Astrocyte (in vitro differentiated cells and primary cell): ENCODE data around the gene TIRAP. TPM values are rescaled to one million over a fixed set of nuclear protein-coding genes. Genes with fewer than 3 reads are reported as not detected.

Experiments used
- DNase-seq: peaks from one replicate; pipeline ENCODE4 v3.0.0-alpha.2; 2010; ENCODE audit warnings: low read depth
- FAIRE-seq: peaks from 2 replicates; lab custom pipeline; 2011; peaks lifted over from hg19 to GRCh38; lab: Jason Lieb, UNC
- H2AFZ ChIP-seq: 2 replicates; pipeline ENCODE4 v1.6.0; 2012; ENCODE audit warnings: low read depth, low read length, inconsistent platforms
- H3K27ac ChIP-seq: 2 replicates; pipeline ENCODE4 v1.5.1; 2011; ENCODE audit warnings: low read depth, low read length, inconsistent platforms
- H3K27me3 ChIP-seq: 2 replicates; pipeline ENCODE4 v1.6.0; 2011; ENCODE audit warnings: low read length, inconsistent platforms; ENCODE audit not compliant: insufficient read depth
- H3K36me3 ChIP-seq: 2 replicates; pipeline ENCODE4 v1.5.1; 2011; ENCODE audit warnings: low read length, inconsistent platforms; ENCODE audit not compliant: insufficient read depth
- H3K4me1 ChIP-seq: 2 replicates; pipeline ENCODE4 v1.5.1; 2011; ENCODE audit warnings: low read length, inconsistent platforms; ENCODE audit not compliant: insufficient read depth
- H3K4me2 ChIP-seq: 2 replicates; pipeline ENCODE4 v1.6.0; 2012; ENCODE audit warnings: low read length, inconsistent platforms
- H3K4me3 ChIP-seq: 2 replicates; pipeline ENCODE4 v1.5.1; 2011; ENCODE audit warnings: low read depth, mild to moderate bottlenecking, low read length, inconsistent platforms; ENCODE audit not compliant: insufficient read depth
- H3K79me2 ChIP-seq: 2 replicates; pipeline ENCODE4 v1.6.0; 2012; ENCODE audit warnings: mild to moderate bottlenecking, low read length, inconsistent platforms; ENCODE audit not compliant: insufficient read depth
- H3K9ac ChIP-seq: 2 replicates; pipeline ENCODE4 v1.6.0; 2012; ENCODE audit warnings: mild to moderate bottlenecking, low read length, inconsistent platforms
- H3K9me3 ChIP-seq: 2 replicates; pipeline ENCODE4 v1.5.1; 2012; ENCODE audit warnings: low read depth, mild to moderate bottlenecking, low read length, inconsistent platforms; ENCODE audit not compliant: insufficient read depth
- H4K20me1 ChIP-seq: 2 replicates; pipeline ENCODE4 v1.6.0; 2012; ENCODE audit warnings: low read length, inconsistent platforms; ENCODE audit not compliant: insufficient read depth
- H3K27ac Mint-ChIP-seq: one replicate; pipeline ENCODE4 v1.8.0; 2021; ENCODE audit warnings: mild to moderate bottlenecking, mixed read lengths; ENCODE audit not compliant: unreplicated experiment
- H3K27me3 Mint-ChIP-seq: one replicate; pipeline ENCODE4 v1.8.0; 2021; ENCODE audit warnings: low read depth, mixed read lengths; ENCODE audit not compliant: unreplicated experiment
- H3K36me3 Mint-ChIP-seq: one replicate; pipeline ENCODE4 v1.8.0; 2021; ENCODE audit warnings: low read depth, mixed read lengths; ENCODE audit not compliant: unreplicated experiment
- H3K4me1 Mint-ChIP-seq: one replicate; pipeline ENCODE4 v1.8.0; 2021; ENCODE audit warnings: low read depth, mixed read lengths; ENCODE audit not compliant: unreplicated experiment
- H3K4me3 Mint-ChIP-seq: one replicate; pipeline ENCODE4 v1.8.0; 2021; ENCODE audit warnings: mild to moderate bottlenecking, moderate library complexity, mixed read lengths; ENCODE audit not compliant: unreplicated experiment
- H3K9me3 Mint-ChIP-seq: one replicate; pipeline ENCODE4 v1.8.0; 2021; ENCODE audit warnings: mild to moderate bottlenecking, mixed read lengths; ENCODE audit not compliant: unreplicated experiment
- EZH2 ChIP-seq: IDR thresholded peaks from 2 replicates; pipeline ENCODE4 v1.6.1; 2012; ENCODE audit warnings: mild to moderate bottlenecking, low read length, inconsistent platforms; ENCODE audit not compliant: insufficient read depth
- total RNA-seq: library from RNA; stranded (reverse); gene quantifications from 2 replicates; pipeline ENCODE4 v1.2.1, GENCODE V29; 2021
- TF ChIP-seq, protein P1 (sequence below): IDR thresholded peaks from 2 replicates; pipeline ENCODE4 v1.5.1; 2011; ENCODE audit warnings: low read depth, mild to moderate bottlenecking, inconsistent platforms, low read length, moderate library complexity; ENCODE audit not compliant: insufficient read depth

Gene TIRAP
- total RNA-seq, 1 donor from 2014 or later, result 6.6 TPM

- peaks cover 2% of the 10 kb centered on the region for H3K9me3 Mint-ChIP-seq
- H3K4me3 ChIP-seq, result no peak overlapping the region
- no peaks in the 10 kb centered on the region for H3K36me3 ChIP-seq
- FAIRE-seq, result no peak
- H3K4me1 Mint-ChIP-seq, result peaks cover 14% of the 10 kb centered on the region
- DNase-seq, result no peak
- H3K9ac ChIP-seq, result no peak overlapping the region
- H3K4me2 ChIP-seq, result no peak overlapping the region
- H3K9me3 ChIP-seq, result no peaks in the 10 kb centered on the region
- H3K4me1 ChIP-seq, result no peaks in the 10 kb centered on the region
- H3K27ac ChIP-seq, result no peak overlapping the region
- H3K27me3 Mint-ChIP-seq, result no peaks in the 10 kb centered on the region
- peak overlapping the region; percentile 34 for H3K27ac Mint-ChIP-seq
- no peak overlapping the region for H3K4me3 Mint-ChIP-seq
- H2AFZ ChIP-seq, result no peak overlapping the region
- peaks cover 7% of the 10 kb centered on the region for H3K36me3 Mint-ChIP-seq
- no peaks in the 10 kb centered on the region for H4K20me1 ChIP-seq
- no peaks in the 10 kb centered on the region for H3K79me2 ChIP-seq
- H3K27me3 ChIP-seq, result no peaks in the 10 kb centered on the region
- TF ChIP-seq, protein P1, sequence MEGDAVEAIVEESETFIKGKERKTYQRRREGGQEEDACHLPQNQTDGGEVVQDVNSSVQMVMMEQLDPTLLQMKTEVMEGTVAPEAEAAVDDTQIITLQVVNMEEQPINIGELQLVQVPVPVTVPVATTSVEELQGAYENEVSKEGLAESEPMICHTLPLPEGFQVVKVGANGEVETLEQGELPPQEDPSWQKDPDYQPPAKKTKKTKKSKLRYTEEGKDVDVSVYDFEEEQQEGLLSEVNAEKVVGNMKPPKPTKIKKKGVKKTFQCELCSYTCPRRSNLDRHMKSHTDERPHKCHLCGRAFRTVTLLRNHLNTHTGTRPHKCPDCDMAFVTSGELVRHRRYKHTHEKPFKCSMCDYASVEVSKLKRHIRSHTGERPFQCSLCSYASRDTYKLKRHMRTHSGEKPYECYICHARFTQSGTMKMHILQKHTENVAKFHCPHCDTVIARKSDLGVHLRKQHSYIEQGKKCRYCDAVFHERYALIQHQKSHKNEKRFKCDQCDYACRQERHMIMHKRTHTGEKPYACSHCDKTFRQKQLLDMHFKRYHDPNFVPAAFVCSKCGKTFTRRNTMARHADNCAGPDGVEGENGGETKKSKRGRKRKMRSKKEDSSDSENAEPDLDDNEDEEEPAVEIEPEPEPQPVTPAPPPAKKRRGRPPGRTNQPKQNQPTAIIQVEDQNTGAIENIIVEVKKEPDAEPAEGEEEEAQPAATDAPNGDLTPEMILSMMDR, result no peak
- TF ChIP-seq EZH2, result no peak
Observed at GRCh38 chr11:126310992-126311310, 28.1 kb downstream of the TIRAP start.

GRCh38 chr11:126311401-126312291 lies 28.8 kb downstream of the TIRAP start:
- FAIRE-seq, result no peak
- H3K27me3 ChIP-seq, result no peaks in the 10 kb centered on the region
- no peak for TF ChIP-seq EZH2
- TF ChIP-seq, protein P1, result no peak
- H3K36me3 Mint-ChIP-seq, result peaks cover 9% of the 10 kb centered on the region
- no peak overlapping the region for H3K4me3 ChIP-seq
- H3K27me3 Mint-ChIP-seq, result no peaks in the 10 kb centered on the region
- no peak overlapping the region for H3K9ac ChIP-seq
- peaks cover 3% of the 10 kb centered on the region for H3K9me3 Mint-ChIP-seq
- H3K79me2 ChIP-seq, result no peaks in the 10 kb centered on the region
- no peak overlapping the region for H3K27ac ChIP-seq
- H3K36me3 ChIP-seq, result no peaks in the 10 kb centered on the region
- DNase-seq, result no peak
- no peak overlapping the region for H3K4me3 Mint-ChIP-seq
- no peak overlapping the region for H3K4me2 ChIP-seq
- no peaks in the 10 kb centered on the region for H4K20me1 ChIP-seq
- no peaks in the 10 kb centered on the region for H3K4me1 ChIP-seq
- H2AFZ ChIP-seq, result no peak overlapping the region
- H3K9me3 ChIP-seq, result no peaks in the 10 kb centered on the region
- H3K27ac Mint-ChIP-seq, result peak overlapping the region; percentile 34
- peaks cover 19% of the 10 kb centered on the region for H3K4me1 Mint-ChIP-seq

GRCh38 chr11:126312961-126313360 lies 30.1 kb downstream of the TIRAP start:
- no peak overlapping the region for H3K4me3 Mint-ChIP-seq
- no peaks in the 10 kb centered on the region for H4K20me1 ChIP-seq
- peaks cover 3% of the 10 kb centered on the region for H3K9me3 Mint-ChIP-seq
- H3K27me3 Mint-ChIP-seq, result no peaks in the 10 kb centered on the region
- no peaks in the 10 kb centered on the region for H3K36me3 ChIP-seq
- no peaks in the 10 kb centered on the region for H3K9me3 ChIP-seq
- DNase-seq (no peak), FAIRE-seq (no peak)
- TF ChIP-seq EZH2, result no peak
- TF ChIP-seq, protein P1, result no peak
- H3K27me3 ChIP-seq, result no peaks in the 10 kb centered on the region
- H3K4me1 Mint-ChIP-seq, result peaks cover 26% of the 10 kb centered on the region
- no peak overlapping the region for H3K4me3 ChIP-seq
- H3K27ac Mint-ChIP-seq, result no peak overlapping the region
- no peaks in the 10 kb centered on the region for H3K79me2 ChIP-seq
- peaks cover 10% of the 10 kb centered on the region for H3K36me3 Mint-ChIP-seq
- no peak overlapping the region for H3K9ac ChIP-seq
- peaks cover 6% of the 10 kb centered on the region for H3K4me1 ChIP-seq
- no peak overlapping the region for H3K4me2 ChIP-seq
- no peak overlapping the region for H2AFZ ChIP-seq
- no peak overlapping the region for H3K27ac ChIP-seq
